Amniotic stem cell (primary cell): ENCODE results near the gene TMEM179.

Source experiments
- DNase-seq: peaks from one replicate; lab custom pipeline; 2025; lab: John Stamatoyannopoulos, UW

Gene TMEM179

GRCh38 chr14:104544362-104544961 lies 60.1 kb downstream of the TMEM179 start:
- DNase-seq, result no peak

- no peak for DNase-seq
Observed at GRCh38 chr14:104542871-104543830, 61.4 kb downstream of the TMEM179 start.

GRCh38 chr14:104541905-104542465 lies 62.6 kb downstream of the TMEM179 start:
- no peak for DNase-seq
